BE2C (cell line): ENCODE results near the gene PHACTR1.

ENCODE experiments used
- DNase-seq: peaks from one replicate; pipeline ENCODE4 v3.0.0-alpha.2; 2020
- H3K27me3 ChIP-seq: fragments of 250-450 bp; sonication (Bioruptor Pico); 2 replicates; pipeline ENCODE4 v1.5.1; 2020; ENCODE audit warnings: mild to moderate bottlenecking
- H3K36me3 ChIP-seq: fragments of 250-450 bp; sonication (Bioruptor Pico); 2 replicates; pipeline ENCODE4 v1.5.1; 2020; ENCODE audit warnings: mild to moderate bottlenecking
- H3K4me1 ChIP-seq: fragments of 250-450 bp; sonication (Bioruptor Pico); 2 replicates; pipeline ENCODE4 v1.5.1; 2020
- H3K4me3 ChIP-seq: 2 replicates; pipeline ENCODE4 v1.5.1; 2011; ENCODE audit warnings: low read depth, low read length
- H3K9me3 ChIP-seq: fragments of 250-450 bp; sonication (Bioruptor Pico); 2 replicates; pipeline ENCODE4 v1.5.1; 2020
- TF ChIP-seq, protein P1 (sequence below): IDR thresholded peaks from 2 replicates; pipeline ENCODE4 v1.5.1; 2012; ENCODE audit warnings: mild to moderate bottlenecking, low read depth, low read length

The PHACTR1 gene

DNA sequence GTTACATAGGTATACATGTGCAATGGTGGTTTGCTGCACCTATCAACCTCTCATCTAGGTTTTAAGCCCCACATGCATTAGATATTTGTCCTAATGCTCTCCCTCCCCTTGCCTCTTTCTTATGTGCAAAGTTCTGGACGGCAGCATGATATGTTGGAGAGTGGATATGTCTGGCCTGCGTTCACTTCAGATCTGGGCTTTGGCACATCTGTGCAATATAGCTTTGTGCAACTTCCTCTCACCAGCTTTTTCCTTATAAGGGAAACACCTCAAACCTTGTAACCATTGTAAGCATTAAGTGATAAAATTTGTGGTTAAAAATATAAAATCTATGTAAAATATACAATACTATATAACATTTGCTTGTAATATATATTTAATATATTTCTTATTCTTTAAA is 288.0 kb downstream of the PHACTR1 start:
- H3K4me1 ChIP-seq: no peaks in the 10 kb centered on the region
- H3K4me3 ChIP-seq: no peak overlapping the region
- no peaks in the 10 kb centered on the region for H3K9me3 ChIP-seq
- H3K36me3 ChIP-seq: no peaks in the 10 kb centered on the region
- H3K27me3 ChIP-seq: no peaks in the 10 kb centered on the region
- TF ChIP-seq, protein P1, sequence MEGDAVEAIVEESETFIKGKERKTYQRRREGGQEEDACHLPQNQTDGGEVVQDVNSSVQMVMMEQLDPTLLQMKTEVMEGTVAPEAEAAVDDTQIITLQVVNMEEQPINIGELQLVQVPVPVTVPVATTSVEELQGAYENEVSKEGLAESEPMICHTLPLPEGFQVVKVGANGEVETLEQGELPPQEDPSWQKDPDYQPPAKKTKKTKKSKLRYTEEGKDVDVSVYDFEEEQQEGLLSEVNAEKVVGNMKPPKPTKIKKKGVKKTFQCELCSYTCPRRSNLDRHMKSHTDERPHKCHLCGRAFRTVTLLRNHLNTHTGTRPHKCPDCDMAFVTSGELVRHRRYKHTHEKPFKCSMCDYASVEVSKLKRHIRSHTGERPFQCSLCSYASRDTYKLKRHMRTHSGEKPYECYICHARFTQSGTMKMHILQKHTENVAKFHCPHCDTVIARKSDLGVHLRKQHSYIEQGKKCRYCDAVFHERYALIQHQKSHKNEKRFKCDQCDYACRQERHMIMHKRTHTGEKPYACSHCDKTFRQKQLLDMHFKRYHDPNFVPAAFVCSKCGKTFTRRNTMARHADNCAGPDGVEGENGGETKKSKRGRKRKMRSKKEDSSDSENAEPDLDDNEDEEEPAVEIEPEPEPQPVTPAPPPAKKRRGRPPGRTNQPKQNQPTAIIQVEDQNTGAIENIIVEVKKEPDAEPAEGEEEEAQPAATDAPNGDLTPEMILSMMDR: no peak
- no peak for DNase-seq

DNA sequence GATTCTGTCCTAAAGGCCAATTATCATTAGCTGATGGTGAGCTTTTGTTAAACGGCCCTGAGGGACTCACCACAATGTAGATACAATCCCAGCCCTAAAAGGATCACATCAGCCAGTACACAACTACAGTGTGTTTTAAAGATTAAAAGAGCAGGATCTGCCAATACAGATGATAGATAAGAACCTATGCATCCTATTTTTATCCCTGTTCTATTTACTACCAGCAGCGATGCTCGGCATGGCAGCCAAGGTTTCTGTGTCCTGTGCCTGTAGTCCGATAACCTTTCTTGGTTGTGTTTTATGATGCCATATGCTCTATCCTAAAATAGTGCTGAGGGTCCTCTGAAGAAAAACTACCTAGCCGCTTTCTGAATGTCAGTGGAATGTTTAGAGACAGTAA is 289.4 kb downstream of the PHACTR1 start:
- H3K27me3 ChIP-seq: no peaks in the 10 kb centered on the region
- DNase-seq: no peak
- no peaks in the 10 kb centered on the region for H3K9me3 ChIP-seq
- no peaks in the 10 kb centered on the region for H3K4me1 ChIP-seq
- TF ChIP-seq, protein P1: no peak
- H3K4me3 ChIP-seq: no peak overlapping the region
- H3K36me3 ChIP-seq: no peaks in the 10 kb centered on the region

DNA sequence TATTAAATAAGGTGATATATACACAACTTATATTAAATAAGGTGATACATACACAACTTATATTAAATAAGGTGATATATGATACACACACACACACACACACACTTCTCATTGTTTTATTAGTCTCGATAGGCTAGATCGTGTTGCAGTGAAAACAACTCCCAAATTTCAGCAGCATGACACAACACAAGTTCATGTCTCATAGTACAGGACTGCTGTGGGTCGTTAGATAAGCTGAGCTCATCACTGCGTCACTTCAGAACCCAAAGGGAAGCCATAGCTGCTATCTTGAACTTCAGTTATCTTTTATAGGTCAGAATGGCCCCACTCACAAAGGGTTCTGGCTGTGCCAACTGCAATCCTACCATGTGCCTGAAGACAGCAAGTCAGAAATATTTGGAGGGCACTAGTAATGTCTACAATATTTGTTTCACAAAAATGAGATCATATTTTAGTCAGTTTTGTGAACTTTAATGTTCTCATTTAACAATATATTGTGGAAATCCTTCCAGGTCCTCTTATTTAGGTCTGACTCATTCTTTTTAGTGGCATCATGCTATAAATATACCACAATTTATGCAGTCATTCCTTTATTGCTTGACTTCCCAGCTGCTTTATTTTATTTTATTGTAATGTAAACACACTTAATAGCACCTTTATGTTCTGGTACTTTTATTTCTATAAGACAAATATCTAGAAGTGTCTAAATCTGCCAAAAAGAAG is 290.2 kb downstream of the PHACTR1 start:
- no peak for DNase-seq
- H3K27me3 ChIP-seq: peaks cover 3% of the 10 kb centered on the region
- H3K4me1 ChIP-seq: no peaks in the 10 kb centered on the region
- no peaks in the 10 kb centered on the region for H3K9me3 ChIP-seq
- TF ChIP-seq, protein P1: no peak
- H3K4me3 ChIP-seq: no peak overlapping the region
- no peaks in the 10 kb centered on the region for H3K36me3 ChIP-seq

DNA sequence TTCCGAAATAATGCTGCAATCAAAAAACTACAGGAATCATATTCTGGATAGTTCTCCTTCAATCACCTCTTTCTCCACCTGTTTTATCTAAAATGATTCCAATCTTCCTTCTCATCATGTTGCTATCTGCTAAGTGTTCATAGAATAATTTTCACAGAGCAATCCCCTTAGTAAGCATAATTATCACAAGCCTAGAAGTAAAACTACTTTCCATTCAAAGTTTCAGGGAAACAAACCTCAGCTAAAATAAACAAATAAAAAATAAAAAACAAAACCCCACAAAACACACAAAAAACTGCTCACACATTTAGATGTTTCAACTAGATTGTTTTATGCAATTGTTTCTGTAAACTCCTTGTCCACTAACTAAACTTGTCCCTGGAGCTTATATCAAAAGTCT is 291.2 kb downstream of the PHACTR1 start:
- Histone ChIP-seq H3K4me3 (no peak overlapping the region), H3K4me1 (no peaks in the 10 kb centered on the region), H3K27me3 (peaks cover 13% of the 10 kb centered on the region), H3K36me3 (no peaks in the 10 kb centered on the region), H3K9me3 (no peaks in the 10 kb centered on the region)
- TF ChIP-seq, protein P1: no peak
- DNase-seq: no peak

DNA sequence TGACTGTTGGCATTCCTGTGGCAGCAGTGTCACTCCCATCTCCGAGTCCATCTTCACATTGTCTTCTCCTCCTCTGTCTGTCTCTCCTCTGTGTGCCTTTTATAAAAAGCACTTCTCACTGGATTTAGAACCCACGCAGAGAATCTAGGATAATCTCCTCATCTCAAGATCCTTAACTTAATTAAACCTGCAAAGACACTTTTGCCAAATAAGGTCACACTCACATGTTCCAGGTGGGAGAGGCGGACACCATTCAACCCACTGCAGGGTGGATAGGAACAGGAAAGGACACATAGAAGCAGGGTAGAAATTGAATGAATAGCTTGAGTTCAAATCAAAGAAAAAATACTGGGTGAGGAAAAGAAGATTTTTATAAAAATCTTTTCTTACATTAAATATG is 292.5 kb downstream of the PHACTR1 start:
- Histone ChIP-seq H3K9me3 (no peaks in the 10 kb centered on the region), H3K4me1 (no peaks in the 10 kb centered on the region), H3K27me3 (peaks cover 26% of the 10 kb centered on the region), H3K36me3 (no peaks in the 10 kb centered on the region), H3K4me3 (no peak overlapping the region)
- TF ChIP-seq, protein P1: no peak
- DNase-seq: no peak

DNA sequence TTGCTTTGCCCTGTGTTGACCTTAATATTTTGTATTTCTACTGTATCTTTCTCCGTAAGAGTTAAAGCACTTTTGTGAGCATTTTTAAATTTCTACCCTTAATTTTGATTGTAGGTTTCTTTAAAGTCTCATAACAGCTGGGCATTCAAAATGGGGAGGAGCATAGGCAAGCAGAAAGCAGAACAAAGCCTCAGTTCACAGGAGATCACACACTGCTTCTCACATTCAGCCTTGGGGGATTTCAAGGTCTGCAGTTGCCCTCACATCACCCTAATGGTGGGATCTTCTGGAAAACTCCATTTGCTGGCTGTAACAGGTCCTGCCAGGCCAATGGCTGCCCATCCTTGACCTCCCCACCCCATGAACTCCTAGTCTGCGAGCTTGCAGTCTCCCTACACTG is 292.9 kb downstream of the PHACTR1 start:
- no peaks in the 10 kb centered on the region for H3K9me3 ChIP-seq
- TF ChIP-seq, protein P1: no peak
- no peaks in the 10 kb centered on the region for H3K4me1 ChIP-seq
- no peak overlapping the region for H3K4me3 ChIP-seq
- no peak for DNase-seq
- peaks cover 30% of the 10 kb centered on the region for H3K27me3 ChIP-seq
- no peaks in the 10 kb centered on the region for H3K36me3 ChIP-seq
